ENCODE measurements around the gene NTHL1. TPM values are rescaled to one million over a fixed set of nuclear protein-coding genes. Genes with fewer than 3 reads are reported as not detected.

NTHL1 gene
- polyA plus RNA-seq, 3 donors, result 15.4 to 17.7 (median 16.9) TPM

DNA sequence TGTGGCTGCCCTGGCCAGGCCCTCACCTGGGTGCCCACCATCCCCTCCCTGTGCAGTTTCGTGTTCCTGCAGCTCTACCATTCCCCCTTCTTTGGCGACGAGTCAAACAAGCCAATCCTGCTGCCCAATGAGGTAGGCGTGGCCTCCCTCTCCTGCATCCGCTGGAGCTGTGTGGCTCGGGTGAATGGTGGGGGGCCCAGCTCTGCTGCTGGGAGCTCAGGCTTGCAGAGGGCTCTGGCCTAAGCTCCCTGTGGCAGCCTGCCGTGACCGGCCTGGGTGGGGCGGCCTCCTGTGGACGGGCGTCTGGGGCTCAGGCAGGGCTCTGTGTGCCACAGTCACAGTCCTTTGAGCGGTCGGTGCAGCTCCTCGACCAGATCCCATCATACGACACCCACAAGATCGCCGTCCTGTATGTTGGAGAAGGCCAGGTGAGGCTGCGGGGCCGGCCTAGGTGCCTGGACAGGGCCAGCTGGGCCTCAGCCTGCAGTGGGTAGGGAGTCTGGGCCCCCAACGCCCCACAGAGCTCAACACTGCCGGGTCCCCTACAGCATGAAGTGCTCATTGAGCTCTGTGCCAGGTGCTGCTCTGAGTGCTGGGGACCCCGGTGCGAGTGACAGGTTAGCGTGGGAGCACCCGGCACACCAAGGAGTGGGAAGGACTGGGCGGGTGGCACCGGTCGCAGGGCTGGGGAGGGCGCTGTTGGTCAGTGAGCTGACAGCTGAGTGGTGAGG is 37.4 kb upstream of the NTHL1 start:
- DNase-seq (ENCODE audit: low read depth in 3 of 3, low spot score in 2 of 3), result no peak

DNA sequence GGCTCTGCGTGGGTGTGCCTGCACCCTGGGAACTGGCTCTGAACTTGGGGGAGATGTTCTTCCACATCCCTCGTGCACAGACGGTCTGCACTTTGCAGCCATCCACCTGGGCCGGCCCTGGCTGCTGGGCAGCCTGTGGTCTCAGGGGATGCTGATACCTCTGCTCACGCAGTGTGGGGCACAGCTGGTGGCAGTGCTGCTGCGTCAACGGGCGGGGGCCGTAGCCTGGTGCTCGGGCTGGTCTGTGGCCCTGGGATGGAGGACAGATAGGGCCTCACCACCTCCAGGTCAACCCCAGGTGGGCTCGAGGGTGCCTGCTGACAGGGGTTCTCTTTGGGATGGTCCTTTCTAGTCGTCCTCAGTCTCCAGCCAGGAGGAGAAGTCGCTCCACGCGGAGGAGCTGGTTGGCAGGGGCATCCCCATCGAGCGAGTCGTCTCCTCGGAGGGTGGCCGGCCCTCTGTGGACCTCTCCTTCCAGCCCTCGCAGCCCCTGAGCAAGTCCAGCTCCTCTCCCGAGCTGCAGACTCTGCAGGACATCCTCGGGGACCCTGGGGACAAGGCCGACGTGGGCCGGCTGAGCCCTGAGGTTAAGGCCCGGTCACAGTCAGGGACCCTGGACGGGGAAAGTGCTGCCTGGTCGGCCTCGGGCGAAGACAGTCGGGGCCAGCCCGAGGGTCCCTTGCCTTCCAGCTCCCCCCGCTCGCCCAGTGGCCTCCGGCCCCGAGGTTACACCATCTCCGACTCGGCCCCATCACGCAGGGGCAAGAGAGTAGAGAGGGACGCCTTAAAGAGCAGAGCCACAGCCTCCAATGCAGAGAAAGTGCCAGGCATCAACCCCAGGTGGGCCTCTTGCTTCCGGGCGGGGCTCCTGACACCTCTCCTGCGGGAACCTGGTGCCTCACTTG is 36.5 kb upstream of the NTHL1 start:
- DNase-seq (ENCODE audit: low read depth in 3 of 3, low spot score in 2 of 3), result no peak

DNA sequence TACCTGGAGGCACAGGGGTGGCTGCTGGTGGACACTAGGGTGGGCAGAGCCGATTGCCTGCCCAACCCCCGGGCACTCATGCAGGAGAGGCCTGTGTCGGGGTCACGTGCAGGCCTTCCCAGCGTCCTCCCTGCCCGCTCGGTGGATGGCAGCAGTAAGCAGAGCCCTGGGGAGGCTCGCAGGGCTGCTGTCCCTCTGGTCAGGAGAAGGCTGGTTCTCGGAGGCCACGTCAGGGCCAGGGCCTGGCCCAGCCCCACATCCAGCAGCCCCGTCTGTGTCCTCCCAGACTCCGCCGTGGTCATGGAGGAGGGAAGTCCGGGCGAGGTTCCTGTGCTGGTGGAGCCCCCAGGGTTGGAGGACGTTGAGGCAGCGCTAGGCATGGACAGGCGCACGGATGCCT is 35.8 kb upstream of the NTHL1 start:
- no peak for DNase-seq (ENCODE audit: low read depth in 3 of 3, low spot score in 2 of 3)

DNA sequence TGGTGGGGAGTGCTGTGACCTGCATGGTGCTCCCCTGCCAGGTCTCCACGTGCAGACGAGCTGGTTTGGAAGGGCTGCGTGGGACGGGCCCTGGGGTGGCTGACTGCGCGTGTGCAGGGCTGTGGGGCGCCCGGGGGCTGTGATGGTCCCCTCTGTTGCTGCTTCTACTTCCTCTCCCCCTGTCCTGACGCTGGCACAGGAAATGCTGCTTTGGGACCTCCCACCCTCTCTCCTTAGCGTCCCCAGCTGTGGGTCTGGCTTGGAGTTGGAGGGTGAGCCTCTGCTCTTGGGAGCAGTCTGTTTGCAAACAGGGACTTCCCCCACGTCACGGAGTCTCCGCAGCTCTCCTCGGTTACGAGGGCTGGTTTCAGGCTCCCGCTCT is 35.3 kb upstream of the NTHL1 start:
- peak in 2 of 3 donors; percentile 50 to 63 for DNase-seq (ENCODE audit: low read depth in 3 of 3, low spot score in 2 of 3)

DNA sequence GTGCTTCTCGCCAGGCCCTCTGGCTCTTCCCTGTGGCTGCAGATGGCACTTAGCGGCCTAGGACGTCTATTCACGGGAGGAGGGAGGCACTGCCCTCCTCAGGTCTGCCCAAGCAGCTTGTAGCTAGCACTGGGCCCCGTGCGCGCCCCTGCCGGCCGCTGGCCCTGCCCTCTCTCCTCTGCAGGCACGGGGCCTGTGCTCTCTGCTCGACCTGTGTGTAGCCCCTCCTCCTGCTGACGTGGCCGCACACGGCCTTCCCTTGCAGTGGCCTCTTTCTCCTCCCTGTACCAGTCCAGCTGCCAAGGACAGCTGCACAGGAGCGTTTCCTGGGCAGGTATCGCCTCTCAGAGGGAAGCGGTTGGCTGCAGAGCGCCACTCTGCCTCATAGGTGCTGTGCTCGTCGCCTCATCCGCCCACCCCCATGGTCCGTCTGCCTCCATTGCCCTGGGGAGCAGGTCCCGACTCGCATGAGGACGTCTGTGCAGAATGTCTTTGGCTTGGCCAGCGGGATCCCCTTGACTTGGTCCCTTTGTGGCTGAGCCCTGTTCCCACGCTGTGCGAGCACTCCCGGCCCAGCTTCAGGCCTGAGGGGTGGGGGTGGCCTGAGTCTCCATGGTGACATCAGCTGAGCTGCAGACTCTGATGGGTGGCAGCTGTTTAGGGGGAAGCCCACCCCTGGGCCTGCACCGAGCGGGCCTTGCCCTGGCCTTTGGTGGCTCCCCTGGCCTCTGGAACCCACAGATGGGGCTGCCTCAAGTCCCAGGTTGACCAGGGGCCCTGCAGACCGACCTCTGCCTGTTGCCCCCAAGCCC is 34.7 kb upstream of the NTHL1 start:
- peak in 2 of 3 donors; percentile 45 to 68 for DNase-seq (ENCODE audit: low read depth in 3 of 3, low spot score in 2 of 3)

DNA sequence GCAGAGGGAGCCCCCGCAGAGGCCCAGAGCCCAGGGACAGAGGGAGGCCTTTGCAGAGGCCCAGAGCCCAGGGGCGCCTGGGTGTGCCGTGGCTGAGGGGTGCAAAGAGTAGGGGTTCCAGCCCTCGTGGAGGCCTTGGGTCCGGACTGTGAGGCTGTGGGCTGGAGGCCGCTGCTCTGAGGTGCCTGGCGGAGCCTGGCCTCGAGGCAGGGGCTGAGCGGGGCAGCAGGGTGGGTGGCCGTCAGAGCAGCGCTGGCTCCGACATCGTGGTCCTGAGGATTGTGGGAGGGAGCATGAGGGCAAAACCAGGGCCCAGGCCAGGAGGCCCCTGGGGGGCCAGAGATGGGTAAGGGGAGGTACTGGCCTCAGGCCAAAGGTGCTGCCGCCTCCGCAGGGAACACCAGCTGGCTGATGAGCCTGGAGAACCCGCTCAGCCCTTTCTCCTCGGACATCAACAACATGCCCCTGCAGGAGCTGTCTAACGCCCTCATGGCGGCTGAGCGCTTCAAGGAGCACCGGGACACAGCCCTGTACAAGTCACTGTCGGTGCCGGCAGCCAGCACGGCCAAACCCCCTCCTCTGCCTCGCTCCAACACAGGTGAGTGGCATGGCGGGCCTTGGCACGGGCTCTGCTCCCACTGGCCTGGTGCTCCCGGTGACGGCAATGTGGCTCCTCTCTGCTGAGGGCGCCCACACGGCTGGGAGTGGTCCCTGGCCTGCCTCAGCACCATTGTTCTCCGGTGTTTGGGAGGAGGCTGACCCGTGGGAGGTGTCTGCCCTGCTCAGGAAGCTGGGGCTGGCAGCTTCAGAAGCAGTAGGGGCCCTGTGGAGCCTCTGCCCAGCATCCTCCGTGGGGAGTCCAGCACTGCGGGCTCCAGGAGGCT is 33.8 kb upstream of the NTHL1 start:
- DNase-seq (ENCODE audit: low read depth in 3 of 3, low spot score in 2 of 3), result no peak

DNA sequence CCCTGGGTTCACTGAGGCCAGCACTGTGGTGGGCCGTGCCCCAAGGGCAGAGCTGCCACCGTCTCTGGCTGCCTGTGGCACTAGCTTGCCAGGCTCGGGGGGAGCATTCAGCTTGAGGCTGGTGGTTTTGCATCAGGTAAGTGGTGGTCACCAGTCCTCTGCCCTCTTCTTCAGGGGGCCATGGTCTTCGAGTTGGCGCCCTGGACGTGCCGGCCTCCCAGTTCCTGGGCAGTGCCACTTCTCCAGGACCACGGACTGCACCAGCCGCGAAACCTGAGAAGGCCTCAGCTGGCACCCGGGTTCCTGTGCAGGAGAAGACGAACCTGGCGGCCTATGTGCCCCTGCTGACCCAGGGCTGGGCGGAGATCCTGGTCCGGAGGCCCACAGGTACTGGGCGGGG is 32.4 kb upstream of the NTHL1 start:
- no peak for DNase-seq (ENCODE audit: low read depth in 3 of 3, low spot score in 2 of 3)

DNA sequence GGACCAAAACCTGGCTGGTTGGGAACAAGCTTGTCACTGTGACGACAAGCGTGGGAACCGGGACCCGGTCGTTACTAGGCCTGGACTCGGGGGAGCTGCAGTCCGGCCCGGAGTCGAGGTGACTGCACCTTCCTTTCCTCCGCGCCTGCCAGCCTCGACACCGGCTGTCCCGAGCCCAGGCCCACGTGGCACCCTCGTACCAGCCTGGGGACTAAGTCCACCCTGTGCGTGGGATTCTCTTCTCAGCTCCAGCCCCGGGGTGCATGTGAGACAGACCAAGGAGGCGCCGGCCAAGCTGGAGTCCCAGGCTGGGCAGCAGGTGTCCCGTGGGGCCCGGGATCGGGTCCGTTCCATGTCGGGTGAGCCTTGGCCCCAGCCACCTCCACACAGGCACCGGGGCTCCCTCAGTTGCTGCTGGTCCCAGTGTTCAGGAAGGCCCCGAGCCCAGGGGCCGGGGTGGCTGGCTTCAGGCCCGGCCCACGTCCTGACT is 31.7 kb upstream of the NTHL1 start:
- no peak for DNase-seq (ENCODE audit: low read depth in 3 of 3, low spot score in 2 of 3)

DNA sequence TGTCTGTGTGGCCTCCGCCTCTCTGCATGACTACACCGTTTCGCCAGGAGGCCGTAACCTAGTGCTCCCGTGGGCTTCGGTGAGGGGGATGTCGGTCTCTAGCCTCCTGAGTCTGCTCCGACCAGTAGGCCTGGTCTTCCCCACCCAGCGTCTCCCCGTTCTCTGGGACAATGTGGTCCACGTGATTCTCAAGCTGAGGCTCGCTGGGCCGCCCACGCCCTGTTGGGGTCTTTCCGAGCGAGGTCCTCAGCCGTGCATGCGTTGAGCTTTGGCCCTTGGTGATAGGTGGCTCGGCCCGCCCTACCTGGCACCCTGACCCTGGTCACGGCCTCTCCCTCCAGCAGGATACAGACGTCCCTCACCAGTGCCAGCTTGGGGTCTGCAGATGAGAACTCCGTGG is 31.1 kb upstream of the NTHL1 start:
- no peak for DNase-seq (ENCODE audit: low read depth in 3 of 3, low spot score in 2 of 3)

DNA sequence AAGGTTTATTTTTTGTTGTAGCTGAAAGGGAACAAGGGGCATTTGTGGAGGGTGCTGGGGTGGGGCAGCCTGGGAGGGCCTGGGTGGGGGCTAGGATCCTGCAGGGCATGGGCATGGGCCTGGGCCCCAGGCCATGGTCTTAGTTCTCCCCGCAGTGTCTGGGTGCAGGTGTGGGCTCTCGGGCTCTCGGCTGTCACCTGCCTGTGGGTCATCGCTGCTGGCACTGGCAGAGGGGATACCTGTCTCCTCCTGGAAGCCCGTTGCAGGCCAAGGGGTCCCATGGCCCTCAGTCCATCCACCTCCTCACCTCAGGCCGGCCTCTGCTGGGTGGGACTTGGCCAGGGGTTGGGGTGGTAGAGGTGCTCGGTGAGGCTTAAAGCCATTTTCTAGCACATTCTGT is 30.5 kb upstream of the NTHL1 start:
- no peak for DNase-seq (ENCODE audit: low read depth in 3 of 3, low spot score in 2 of 3)

DNA sequence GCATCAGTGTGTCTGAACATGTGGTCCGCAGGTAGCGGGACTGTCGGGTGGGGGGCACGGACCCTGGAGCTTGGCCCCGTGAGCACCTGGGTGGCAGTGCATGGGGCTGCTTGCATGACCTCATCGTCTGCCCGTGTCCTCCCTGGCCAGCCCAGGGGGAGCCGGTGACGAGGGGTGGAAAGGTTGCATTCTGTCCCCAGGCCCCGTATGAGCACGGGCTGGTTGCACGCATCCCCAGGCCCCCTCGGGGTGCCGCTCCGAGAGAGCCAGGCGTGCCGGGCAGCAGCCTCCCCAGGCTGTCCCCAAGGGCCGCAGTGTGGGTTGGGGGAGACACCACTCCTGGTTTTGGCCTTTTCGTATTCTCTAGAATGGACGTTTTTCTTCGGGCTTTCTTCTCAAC is 30.1 kb upstream of the NTHL1 start:
- DNase-seq (ENCODE audit: low read depth in 3 of 3, low spot score in 2 of 3), result no peak

DNA sequence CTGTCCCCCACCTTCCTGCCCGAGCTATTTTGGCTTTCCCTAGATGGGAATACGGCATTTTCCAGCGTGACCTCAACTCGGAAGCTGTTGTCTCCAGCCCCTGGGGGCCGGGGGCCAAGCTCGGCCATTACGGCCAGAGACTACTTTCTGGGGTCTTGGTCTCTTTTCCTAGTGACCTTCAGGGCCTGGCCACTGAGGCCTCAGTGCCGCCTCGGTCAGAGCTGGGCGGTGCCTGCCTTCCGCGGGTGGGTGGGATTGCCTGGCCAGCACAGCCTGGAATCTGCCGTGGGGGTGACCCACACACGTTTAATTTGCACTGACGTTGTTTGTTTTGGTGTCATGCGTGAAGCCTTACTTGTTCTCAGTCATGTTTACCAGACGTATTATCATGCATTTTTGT is 29.4 kb upstream of the NTHL1 start:
- no peak for DNase-seq (ENCODE audit: low read depth in 3 of 3, low spot score in 2 of 3)

DNA sequence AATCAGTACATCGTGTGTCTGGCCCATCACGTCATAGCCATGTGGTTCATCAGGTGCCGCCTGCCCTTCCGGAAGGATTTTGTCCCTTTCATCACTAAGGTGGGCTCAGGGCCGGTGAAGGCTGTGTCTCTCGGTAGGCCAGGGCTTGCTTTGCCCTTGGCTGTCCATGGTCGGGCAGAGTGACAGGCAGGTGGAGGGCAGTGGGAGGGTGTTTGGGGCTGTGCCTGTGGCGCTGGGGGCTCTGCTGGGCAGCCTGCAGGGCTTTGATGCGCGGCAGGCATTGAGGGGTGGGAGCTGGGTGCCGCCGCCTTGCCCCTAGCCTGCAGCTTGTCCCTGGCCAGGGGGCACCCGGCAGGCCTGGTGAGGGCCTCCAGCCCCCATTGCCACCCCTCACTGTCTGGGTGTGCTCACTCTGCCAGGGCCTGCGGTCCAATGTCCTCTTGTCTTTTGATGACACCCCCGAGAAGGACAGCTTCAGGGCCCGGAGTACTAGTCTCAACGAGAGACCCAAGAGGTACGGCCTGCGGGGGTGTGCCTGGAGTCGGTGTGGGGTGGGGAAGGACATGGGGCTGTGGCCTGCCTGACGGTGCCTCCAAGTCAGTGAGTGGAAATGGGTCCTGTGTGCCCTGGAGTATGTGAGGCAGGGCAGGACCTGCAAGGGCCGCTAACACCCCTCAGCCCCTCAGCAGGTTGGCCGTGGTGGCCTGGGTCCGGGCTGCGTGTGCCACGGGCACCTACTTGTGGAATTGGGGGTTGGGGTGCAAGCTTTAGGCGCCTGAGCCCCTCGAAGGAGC is 28.6 kb upstream of the NTHL1 start:
- DNase-seq (ENCODE audit: low read depth in 3 of 3, low spot score in 2 of 3), result no peak

DNA sequence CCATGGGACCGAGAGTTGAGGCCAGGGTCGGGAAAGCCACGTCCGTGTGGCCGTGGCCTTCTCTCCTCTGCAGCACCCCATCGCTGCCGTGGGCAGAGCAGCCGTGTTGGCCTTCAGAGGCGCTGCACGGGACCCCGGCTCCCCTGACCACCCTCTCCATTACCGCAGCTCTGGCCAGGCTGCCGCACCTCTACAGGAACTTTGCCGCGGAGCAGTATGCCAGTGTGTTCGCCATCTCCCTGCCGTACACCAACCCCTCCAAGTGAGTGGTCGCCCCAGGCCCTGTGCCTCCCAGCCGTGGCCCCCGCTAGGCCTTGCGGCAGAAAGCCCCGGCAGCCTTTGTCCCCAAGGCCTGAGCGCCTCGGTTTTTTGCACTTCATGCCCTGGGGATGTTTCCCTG is 28.0 kb upstream of the NTHL1 start:
- DNase-seq (ENCODE audit: low read depth in 3 of 3, low spot score in 2 of 3), result no peak

DNA sequence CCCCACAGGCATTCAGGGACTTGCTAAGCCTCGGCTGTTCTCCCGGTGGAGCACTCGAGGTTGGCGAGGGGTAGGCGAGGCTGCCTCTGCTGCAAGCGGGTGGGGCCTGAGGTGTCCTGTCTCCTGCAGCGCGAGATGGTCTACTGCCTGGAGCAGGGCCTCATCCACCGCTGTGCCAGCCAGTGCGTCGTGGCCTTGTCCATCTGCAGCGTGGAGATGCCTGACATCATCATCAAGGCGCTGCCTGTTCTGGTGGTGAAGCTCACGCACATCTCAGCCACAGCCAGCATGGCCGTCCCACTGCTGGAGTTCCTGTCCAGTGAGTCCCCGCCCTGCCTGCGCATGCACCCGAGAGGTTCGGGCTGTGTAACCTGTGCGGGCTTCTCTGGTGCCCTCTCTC is 26.4 kb upstream of the NTHL1 start:
- DNase-seq (ENCODE audit: low read depth in 3 of 3, low spot score in 2 of 3), result no peak

DNA sequence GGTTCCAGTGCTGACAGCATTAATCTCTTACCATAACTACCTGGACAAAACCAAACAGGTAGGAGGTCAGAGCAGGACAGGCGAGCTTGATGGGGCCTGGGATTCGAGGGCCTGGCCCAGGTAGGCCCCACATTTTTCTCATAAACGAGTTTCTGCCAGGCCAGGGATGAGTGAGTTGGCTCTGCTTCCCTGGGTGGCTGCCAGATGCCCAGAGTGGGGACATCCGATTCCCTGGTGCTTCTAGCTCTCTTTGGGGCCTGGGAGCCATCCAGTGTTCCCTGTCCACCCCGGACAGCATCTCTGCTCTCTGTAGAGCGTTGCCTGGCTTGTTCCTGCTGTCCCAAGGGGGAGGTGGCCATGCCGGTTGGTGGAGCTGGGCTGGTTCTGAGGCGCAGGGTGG is 25.3 kb upstream of the NTHL1 start:
- no peak for DNase-seq (ENCODE audit: low read depth in 3 of 3, low spot score in 2 of 3)

DNA sequence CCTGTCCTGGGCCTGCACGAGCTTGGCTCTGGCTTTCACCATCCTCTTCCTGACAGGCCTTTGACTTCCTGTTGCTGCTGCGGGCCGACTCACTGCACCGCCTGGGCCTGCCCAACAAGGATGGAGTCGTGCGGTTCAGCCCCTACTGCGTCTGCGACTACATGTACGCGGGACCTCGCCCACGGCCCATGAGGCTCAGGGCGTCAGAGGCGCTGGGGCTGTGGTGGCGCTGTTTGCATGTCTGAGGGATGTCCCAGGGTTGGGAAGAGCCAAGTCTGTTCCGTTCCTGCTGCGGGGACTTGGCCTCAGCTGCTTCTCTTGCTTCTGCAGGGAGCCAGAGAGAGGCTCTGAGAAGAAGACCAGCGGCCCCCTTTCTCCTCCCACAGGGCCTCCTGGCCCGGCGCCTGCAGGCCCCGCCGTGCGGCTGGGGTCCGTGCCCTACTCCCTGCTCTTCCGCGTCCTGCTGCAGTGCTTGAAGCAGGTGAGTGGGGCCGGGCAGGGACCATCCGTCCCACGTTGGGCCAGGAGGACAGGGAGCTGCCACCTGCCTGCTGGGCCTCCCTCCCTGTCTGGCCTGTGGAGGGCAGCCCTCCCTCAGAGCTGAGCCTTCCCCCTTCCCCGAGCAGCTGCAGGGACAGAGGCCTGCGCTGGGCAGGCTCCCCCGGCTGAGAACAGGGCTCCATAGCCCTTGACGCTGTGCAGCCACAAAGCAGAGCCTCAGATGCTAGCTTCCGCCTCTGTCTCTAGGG is 24.0 kb upstream of the NTHL1 start:
- DNase-seq (ENCODE audit: low read depth in 3 of 3, low spot score in 2 of 3), result no peak

DNA sequence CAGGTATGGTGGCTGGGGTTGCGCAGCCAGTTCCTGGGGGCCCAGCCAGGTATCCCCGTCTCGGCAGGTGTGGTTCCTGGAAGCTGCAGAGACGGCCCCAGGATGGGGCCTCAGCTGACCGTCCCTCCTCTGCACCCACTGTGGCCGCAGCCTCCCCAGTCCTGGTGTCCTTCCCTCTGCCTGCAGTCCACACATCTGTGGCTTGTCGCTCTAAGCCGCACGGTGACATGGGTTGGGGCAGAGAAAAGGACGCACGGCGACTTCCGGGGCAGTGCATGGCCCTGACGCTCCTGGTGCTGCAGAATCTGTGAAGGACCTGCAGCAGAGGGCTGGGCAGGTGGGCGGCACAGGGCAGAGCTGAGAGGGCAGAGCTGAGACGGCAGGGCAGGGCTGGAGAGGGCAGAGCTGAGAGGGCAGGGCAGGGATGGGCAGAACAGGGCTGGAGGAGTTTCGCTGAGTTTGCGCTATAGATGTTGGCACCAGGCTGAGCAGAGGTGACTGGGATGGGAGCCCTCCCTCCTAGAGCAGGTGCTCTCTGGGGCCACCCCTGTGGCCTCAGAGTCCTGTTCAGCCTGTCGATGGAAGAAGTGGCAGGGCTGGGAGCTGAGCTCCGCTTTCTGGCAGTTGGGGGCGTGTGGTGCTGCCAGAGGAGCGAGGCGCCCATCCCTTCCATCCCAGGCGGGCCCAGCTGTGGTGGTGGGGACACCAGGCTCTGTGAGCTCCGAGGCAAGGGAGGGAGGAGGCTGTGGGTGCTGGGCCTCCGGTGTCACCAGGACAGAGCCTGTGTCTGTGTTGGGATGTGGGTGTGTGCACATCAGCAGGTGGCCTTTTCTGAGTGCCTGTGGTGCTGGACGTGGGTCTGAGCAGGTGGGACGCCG is 23.2 kb upstream of the NTHL1 start:
- DNase-seq (ENCODE audit: low read depth in 3 of 3, low spot score in 2 of 3), result no peak

Data from right renal cortex interstitium (tissue), 3 donors.